ENCODE results near the gene KLF15. TPM values are rescaled to one million over a fixed set of nuclear protein-coding genes. Genes with fewer than 3 reads are reported as not detected.

The KLF15 gene
- total RNA-seq, 6 experiments from 2014 or later = 0.63 to 1.2 (median 0.81) TPM

GRCh38 chr3:126346466-126346865, 10.7 kb downstream of the KLF15 start:
- Mint-ChIP-seq H3K27ac (no peak overlapping the region), H3K4me1 (ENCODE audit: low read depth) (no peaks in the 10 kb centered on the region), H3K9me3 (no peaks in the 10 kb centered on the region), H3K4me3 (no peak overlapping the region), H3K27me3 (ENCODE audit: insufficient read depth) (peaks cover 4% of the 10 kb centered on the region), H3K36me3 (ENCODE audit: low read depth) (no peaks in the 10 kb centered on the region)
- TF ChIP-seq CTCF (IDR thresholded peaks at IDR 0.05) = no peak
- no peak for DNase-seq

GRCh38 chr3:126345641-126346460, 11.4 kb downstream of the KLF15 start:
- Mint-ChIP-seq H3K4me1 (ENCODE audit: low read depth) (no peaks in the 10 kb centered on the region), H3K4me3 (no peak overlapping the region)

GRCh38 chr3:126345231-126345630, 12.0 kb downstream of the KLF15 start:
- Mint-ChIP-seq H3K4me1 (ENCODE audit: low read depth) (no peaks in the 10 kb centered on the region), H3K9me3 (no peaks in the 10 kb centered on the region), H3K27me3 (ENCODE audit: insufficient read depth) (peaks cover 6% of the 10 kb centered on the region), H3K36me3 (ENCODE audit: low read depth) (no peaks in the 10 kb centered on the region), H3K27ac (no peak overlapping the region), H3K4me3 (no peak overlapping the region)
- DNase-seq = no peak
- no peak for TF ChIP-seq CTCF (IDR thresholded peaks at IDR 0.05)

More at GRCh38 chr3:126345641-126346460, 11.4 kb downstream of the KLF15 start:
- H3K27ac Mint-ChIP-seq = no peak overlapping the region
- no peak for TF ChIP-seq CTCF (IDR thresholded peaks at IDR 0.05)
- DNase-seq = no peak
- peaks cover 6% of the 10 kb centered on the region for H3K27me3 Mint-ChIP-seq (ENCODE audit: insufficient read depth)
- H3K36me3 Mint-ChIP-seq (ENCODE audit: low read depth) = no peaks in the 10 kb centered on the region
- no peaks in the 10 kb centered on the region for H3K9me3 Mint-ChIP-seq

- no peak for TF ChIP-seq CTCF (IDR thresholded peaks at IDR 0.05)
- DNase-seq = no peak
- Mint-ChIP-seq H3K27me3 (ENCODE audit: insufficient read depth) (peaks cover 6% of the 10 kb centered on the region), H3K4me3 (no peak overlapping the region), H3K27ac (no peak overlapping the region), H3K4me1 (ENCODE audit: low read depth) (no peaks in the 10 kb centered on the region), H3K9me3 (no peaks in the 10 kb centered on the region), H3K36me3 (ENCODE audit: low read depth) (no peaks in the 10 kb centered on the region)
Measured at GRCh38 chr3:126344380-126345041, 12.7 kb downstream of the KLF15 start.

GRCh38 chr3:126343649-126344035, 13.6 kb downstream of the KLF15 start:
- H3K27ac Mint-ChIP-seq = no peak overlapping the region
- no peaks in the 10 kb centered on the region for H3K36me3 Mint-ChIP-seq (ENCODE audit: low read depth)
- TF ChIP-seq CTCF (IDR thresholded peaks at IDR 0.05) = no peak
- no peak for DNase-seq
- no peaks in the 10 kb centered on the region for H3K4me1 Mint-ChIP-seq (ENCODE audit: low read depth)
- H3K9me3 Mint-ChIP-seq = no peaks in the 10 kb centered on the region
- peaks cover 15% of the 10 kb centered on the region for H3K27me3 Mint-ChIP-seq (ENCODE audit: insufficient read depth)
- no peak overlapping the region for H3K4me3 Mint-ChIP-seq
